Suprapubic skin (tissue), 4 donors: ENCODE data around the gene GNGT2. TPM values are rescaled to one million over a fixed set of nuclear protein-coding genes. Genes with fewer than 3 reads are reported as not detected.

Source experiments
- DNase-seq, 2 donors: peaks; one replicate each; pipeline ENCODE4 v3.0.0-alpha.2; 2019; ENCODE audit warnings: low spot score in 2 of 2
- H3K27ac ChIP-seq: fragments of 200-600 bp; sonication (generic); one replicate; pipeline ENCODE4 v1.5.1; 2019
- H3K27me3 ChIP-seq: fragments of 200-600 bp; sonication (generic); one replicate; pipeline ENCODE4 v1.5.1; 2019
- H3K36me3 ChIP-seq: fragments of 200-600 bp; sonication (generic); one replicate; pipeline ENCODE4 v1.5.1; 2019
- H3K4me1 ChIP-seq: fragments of 200-600 bp; sonication (generic); one replicate; pipeline ENCODE4 v1.5.1; 2019
- H3K4me3 ChIP-seq: fragments of 200-600 bp; sonication (generic); one replicate; pipeline ENCODE4 v1.5.1; 2019; ENCODE audit warnings: mild to moderate bottlenecking
- H3K9me3 ChIP-seq: fragments of 200-600 bp; sonication (generic); one replicate; pipeline ENCODE4 v1.5.1; 2019
- EP300 ChIP-seq: sonication (generic); formaldehyde crosslinking; IDR thresholded peaks from one replicate; pipeline ENCODE4 v1.6.1; 2017; ENCODE audit warnings: antibody characterized with exemption
- POLR2A ChIP-seq, 2 donors: fragments of 450-650 bp; IDR thresholded peaks; one replicate each; pipeline ENCODE4 v1.6.1; 2017; ENCODE audit warnings: antibody characterized with exemption in 2 of 2, mild to moderate bottlenecking in 2 of 2, moderate library complexity in 2 of 2
- POLR2AphosphoS5 ChIP-seq, 3 donors: sonication (generic); formaldehyde crosslinking; IDR thresholded peaks; one replicate each; pipeline ENCODE4 v1.6.1; 2017; ENCODE audit warnings: antibody characterized with exemption in 3 of 3
- WGBS: methylation state at CpG from one replicate; pipeline ENCODE4 v1.1.5; 2018; 5-methylcytosine and 5-hydroxymethylcytosine counted together
- total RNA-seq, 4 donors: library from RNA; depleted of rRNA; stranded (reverse); fragments of >200 nt; gene quantifications; one replicate each; pipeline ENCODE4 v1.1.0, GENCODE V29; 2016
- TF ChIP-seq, protein P1 (sequence below), 2 donors: fragments of 200-600 bp in 1 of 2; fragments of 450-650 bp in 1 of 2; sonication (generic) in 1 of 2; IDR thresholded peaks; one replicate each; pipeline ENCODE4 v1.5.1; 2016 to 2019; ENCODE audit warnings: antibody characterized with exemption in 2 of 2, mild to moderate bottlenecking in 1 of 2, moderate library complexity in 1 of 2

GNGT2 gene
- total RNA-seq, 4 donors from 2014 or later: 1.7 TPM; not detected in 3

DNA sequence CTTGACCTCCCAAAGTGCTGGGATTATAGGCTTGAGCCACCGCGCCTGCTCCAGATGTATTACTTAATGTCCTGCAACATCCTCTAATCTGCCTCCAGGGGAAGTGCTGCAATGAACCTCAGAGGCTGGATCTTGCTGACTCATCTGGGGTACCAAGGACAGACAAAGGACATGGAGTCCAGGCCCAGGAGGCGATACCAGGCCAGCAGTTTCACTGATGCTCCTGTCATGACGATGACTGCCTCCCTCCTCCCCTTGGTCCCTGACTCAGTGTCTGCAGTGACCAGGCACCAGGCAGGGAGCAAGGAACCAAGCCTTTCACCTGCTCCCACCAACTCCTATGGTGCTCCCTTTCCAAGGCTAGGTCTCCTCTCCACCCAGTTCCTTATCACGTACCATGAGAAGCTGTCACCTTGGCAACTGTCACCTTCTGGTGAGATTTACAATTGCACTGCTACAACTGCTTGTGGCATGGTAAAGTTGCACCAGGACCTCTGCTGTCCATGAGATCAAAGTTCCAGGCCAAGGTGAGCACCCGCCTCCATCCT is 41.8 kb upstream of the GNGT2 start:
- Histone ChIP-seq H3K4me1 (peaks cover 3% of the 10 kb centered on the region), H3K27ac (no peak overlapping the region), H3K27me3 (no peaks in the 10 kb centered on the region), H3K4me3 (no peak overlapping the region), H3K36me3 (no peaks in the 10 kb centered on the region), H3K9me3 (no peaks in the 10 kb centered on the region)
- no peak for DNase-seq
- TF ChIP-seq POLR2A (IDR thresholded peaks at IDR 0.05): no peak
- no peak for TF ChIP-seq EP300
- TF ChIP-seq, protein P1, sequence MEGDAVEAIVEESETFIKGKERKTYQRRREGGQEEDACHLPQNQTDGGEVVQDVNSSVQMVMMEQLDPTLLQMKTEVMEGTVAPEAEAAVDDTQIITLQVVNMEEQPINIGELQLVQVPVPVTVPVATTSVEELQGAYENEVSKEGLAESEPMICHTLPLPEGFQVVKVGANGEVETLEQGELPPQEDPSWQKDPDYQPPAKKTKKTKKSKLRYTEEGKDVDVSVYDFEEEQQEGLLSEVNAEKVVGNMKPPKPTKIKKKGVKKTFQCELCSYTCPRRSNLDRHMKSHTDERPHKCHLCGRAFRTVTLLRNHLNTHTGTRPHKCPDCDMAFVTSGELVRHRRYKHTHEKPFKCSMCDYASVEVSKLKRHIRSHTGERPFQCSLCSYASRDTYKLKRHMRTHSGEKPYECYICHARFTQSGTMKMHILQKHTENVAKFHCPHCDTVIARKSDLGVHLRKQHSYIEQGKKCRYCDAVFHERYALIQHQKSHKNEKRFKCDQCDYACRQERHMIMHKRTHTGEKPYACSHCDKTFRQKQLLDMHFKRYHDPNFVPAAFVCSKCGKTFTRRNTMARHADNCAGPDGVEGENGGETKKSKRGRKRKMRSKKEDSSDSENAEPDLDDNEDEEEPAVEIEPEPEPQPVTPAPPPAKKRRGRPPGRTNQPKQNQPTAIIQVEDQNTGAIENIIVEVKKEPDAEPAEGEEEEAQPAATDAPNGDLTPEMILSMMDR (IDR thresholded peaks at IDR 0.05): no peak
- TF ChIP-seq POLR2AphosphoS5 (IDR thresholded peaks at IDR 0.05): no peak
- 73% methylated on average over 4 of the region's 6 CpGs for WGBS

DNA sequence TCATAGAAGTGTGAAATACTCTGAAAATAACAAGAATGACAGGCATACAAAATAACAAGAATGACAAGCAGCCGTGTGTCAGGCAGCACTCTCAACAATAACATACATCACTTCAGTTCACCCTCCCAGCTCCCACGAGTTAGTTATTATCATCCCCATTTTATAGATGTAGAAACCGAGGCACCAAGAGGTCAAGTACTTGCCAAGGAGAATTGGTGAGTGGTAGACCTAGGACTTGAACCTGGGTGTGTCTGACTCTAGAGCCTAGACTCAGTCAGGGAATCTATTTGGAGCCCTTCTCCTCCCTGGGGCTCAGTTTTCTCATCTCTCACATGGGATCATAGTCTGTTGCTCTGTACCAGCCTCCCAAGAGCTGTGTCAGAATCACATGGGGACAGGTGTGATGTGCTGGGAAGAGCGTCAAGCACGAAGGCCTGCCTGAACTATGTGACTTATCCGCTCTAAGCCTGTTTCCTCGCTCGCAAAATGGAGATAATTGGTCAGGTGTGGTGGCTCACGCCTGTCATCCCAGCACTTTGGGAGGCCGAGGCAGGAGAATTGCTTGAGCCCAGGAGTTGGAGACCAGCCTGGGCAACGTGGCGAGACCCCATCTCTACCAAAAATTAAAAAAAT is 39.6 kb upstream of the GNGT2 start:
- no peaks in the 10 kb centered on the region for H3K36me3 ChIP-seq
- H3K4me3 ChIP-seq: no peak overlapping the region
- DNase-seq: no peak
- no peak overlapping the region for H3K27ac ChIP-seq
- H3K4me1 ChIP-seq: peaks cover 3% of the 10 kb centered on the region
- H3K27me3 ChIP-seq: peaks cover 12% of the 10 kb centered on the region
- 90% methylated on average over 12 of the region's 12 CpGs for WGBS
- H3K9me3 ChIP-seq: no peaks in the 10 kb centered on the region
- TF ChIP-seq POLR2AphosphoS5 (IDR thresholded peaks at IDR 0.05) (no peak), POLR2A (IDR thresholded peaks at IDR 0.05) (no peak), EP300 (no peak)
- TF ChIP-seq, protein P1 (IDR thresholded peaks at IDR 0.05): no peak

DNA sequence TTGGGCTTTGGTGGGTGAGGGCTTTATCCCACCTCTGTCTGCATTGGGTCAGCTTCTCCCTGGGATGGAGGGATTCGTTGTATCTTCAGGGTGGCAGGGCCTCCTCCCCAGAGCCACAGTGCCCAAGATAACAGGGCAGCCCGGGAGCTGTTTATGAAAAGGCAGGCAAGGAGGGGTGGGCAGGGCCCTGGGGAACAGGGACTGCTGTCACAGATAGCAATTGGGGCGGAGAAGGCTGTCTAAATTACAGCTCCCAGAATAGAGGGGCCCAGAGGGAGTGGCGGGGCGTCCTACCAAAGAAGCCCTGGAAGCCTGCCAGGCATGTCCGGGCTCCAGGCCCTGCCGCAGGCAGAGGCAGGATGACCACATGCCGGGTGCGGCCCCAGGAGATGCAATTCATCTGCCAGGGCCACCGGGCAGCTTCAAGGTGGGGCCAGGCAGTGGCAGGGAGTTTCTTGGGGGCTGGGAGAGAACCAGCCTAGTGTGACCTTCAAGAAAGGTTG is 39.0 kb upstream of the GNGT2 start:
- 23% methylated on average over 7 of the region's 10 CpGs for WGBS
- H3K36me3 ChIP-seq: no peaks in the 10 kb centered on the region
- no peak for TF ChIP-seq EP300
- no peak for TF ChIP-seq POLR2AphosphoS5 (IDR thresholded peaks at IDR 0.05)
- TF ChIP-seq, protein P1 (IDR thresholded peaks at IDR 0.05): no peak
- TF ChIP-seq POLR2A (IDR thresholded peaks at IDR 0.05): no peak
- no peak overlapping the region for H3K4me3 ChIP-seq
- no peak for DNase-seq
- no peaks in the 10 kb centered on the region for H3K9me3 ChIP-seq
- no peak overlapping the region for H3K27ac ChIP-seq
- H3K27me3 ChIP-seq: peaks cover 12% of the 10 kb centered on the region
- peaks cover 3% of the 10 kb centered on the region for H3K4me1 ChIP-seq

DNA sequence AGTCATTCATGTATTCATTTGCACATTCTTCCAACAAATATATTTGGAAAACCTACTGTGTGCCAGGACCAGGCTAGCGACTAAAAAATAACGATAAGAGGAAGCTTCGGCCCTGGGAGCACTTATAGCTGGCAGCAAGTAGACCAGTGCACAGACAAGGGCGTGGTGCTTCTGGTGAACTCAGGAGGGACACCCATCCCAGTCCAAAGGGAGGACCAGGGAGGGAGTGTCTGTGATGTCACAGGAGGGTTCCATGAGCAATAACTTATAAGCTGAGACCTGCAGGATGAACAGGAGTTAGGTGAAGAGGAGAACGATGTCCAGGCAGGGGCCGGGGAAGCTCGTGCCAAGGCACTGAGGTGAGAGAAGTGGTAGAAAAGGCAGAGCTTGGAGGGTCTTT is 37.6 kb upstream of the GNGT2 start:
- peaks cover 3% of the 10 kb centered on the region for H3K4me1 ChIP-seq
- H3K36me3 ChIP-seq: no peaks in the 10 kb centered on the region
- H3K4me3 ChIP-seq: no peak overlapping the region
- no peaks in the 10 kb centered on the region for H3K9me3 ChIP-seq
- TF ChIP-seq, protein P1 (IDR thresholded peaks at IDR 0.05): no peak
- no peak for TF ChIP-seq POLR2A (IDR thresholded peaks at IDR 0.05)
- no peak for TF ChIP-seq EP300
- no peak for TF ChIP-seq POLR2AphosphoS5 (IDR thresholded peaks at IDR 0.05)
- peaks cover 12% of the 10 kb centered on the region for H3K27me3 ChIP-seq
- 80% methylated on average over 7 of the region's 7 CpGs for WGBS
- DNase-seq: no peak
- H3K27ac ChIP-seq: no peak overlapping the region

DNA sequence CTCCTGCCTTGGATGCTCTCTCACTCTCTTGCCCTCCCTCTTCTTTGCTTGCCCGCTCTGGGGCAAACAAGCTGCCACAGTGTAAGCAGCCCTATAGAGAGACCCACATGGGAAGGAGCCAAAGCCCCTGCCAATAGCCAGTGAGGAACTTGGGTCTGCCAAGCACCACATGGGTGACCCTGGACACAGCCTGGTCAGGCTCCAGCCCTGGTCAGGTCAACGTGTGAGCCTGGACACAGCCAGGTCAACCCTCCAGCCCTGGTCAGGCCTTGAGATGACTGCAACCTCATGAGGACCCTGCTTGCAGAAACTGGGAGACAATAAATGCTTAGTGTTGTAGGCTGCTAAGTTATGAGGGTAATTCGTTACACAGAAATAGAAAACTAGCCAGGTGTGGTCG is 34.5 kb upstream of the GNGT2 start:
- Histone ChIP-seq H3K27me3 (peaks cover 12% of the 10 kb centered on the region), H3K4me1 (peaks cover 3% of the 10 kb centered on the region), H3K36me3 (no peaks in the 10 kb centered on the region), H3K4me3 (no peak overlapping the region), H3K9me3 (no peaks in the 10 kb centered on the region), H3K27ac (no peak overlapping the region)
- 94% methylated on average over 4 of the region's 4 CpGs for WGBS
- TF ChIP-seq POLR2AphosphoS5 (IDR thresholded peaks at IDR 0.05) (no peak), EP300 (no peak), POLR2A (IDR thresholded peaks at IDR 0.05) (no peak)
- TF ChIP-seq, protein P1 (IDR thresholded peaks at IDR 0.05): no peak
- no peak for DNase-seq
